ENCODE results near the gene PIP4K2B.
"Not testable (repeated sequence)": the region's sequence is repeated elsewhere in the genome, so short reads cannot be mapped to it uniquely, and the experiment has no call there.

The PIP4K2B gene

GRCh38 chr17:38796451-38797157, 2.8 kb downstream of the PIP4K2B start:
- DNase-seq (ENCODE audit: low spot score in 2 of 2) = no peak
- Mint-ChIP-seq H3K36me3 (ENCODE audit: insufficient read depth) (peaks cover 30% of the 10 kb centered on the region), H3K9me3 (no peaks in the 10 kb centered on the region), H3K27ac (ENCODE audit: low read depth) (no peak overlapping the region), H3K27me3 (no peaks in the 10 kb centered on the region), H3K4me3 (peak overlapping the region; percentile 93), H3K4me1 (peaks cover 44% of the 10 kb centered on the region)
- no peak for ATAC-seq (replicated peaks; ENCODE audit: extremely low read depth, poor library complexity, severe bottlenecking)

- no peak overlapping the region for H3K4me3 Mint-ChIP-seq
- DNase-seq (ENCODE audit: low spot score in 2 of 2) (no peak), ATAC-seq (replicated peaks; ENCODE audit: extremely low read depth, poor library complexity, severe bottlenecking) (no peak)
- H3K27me3 Mint-ChIP-seq = no peaks in the 10 kb centered on the region
- H3K9me3 Mint-ChIP-seq = no peaks in the 10 kb centered on the region
- H3K36me3 Mint-ChIP-seq (ENCODE audit: insufficient read depth) = peaks cover 18% of the 10 kb centered on the region
- H3K27ac Mint-ChIP-seq (ENCODE audit: low read depth) = no peak overlapping the region
- peaks cover 35% of the 10 kb centered on the region for H3K4me1 Mint-ChIP-seq
These were observed 5.1 kb downstream of the PIP4K2B start for GRCh38 chr17:38794221-38794620.

GRCh38 chr17:38791162-38791561, 8.2 kb downstream of the PIP4K2B start:
- Mint-ChIP-seq H3K36me3 (ENCODE audit: insufficient read depth) (peaks cover 15% of the 10 kb centered on the region), H3K27me3 (no peaks in the 10 kb centered on the region), H3K4me1 (peaks cover 15% of the 10 kb centered on the region), H3K4me3 (no peak overlapping the region), H3K27ac (ENCODE audit: low read depth) (no peak overlapping the region), H3K9me3 (no peaks in the 10 kb centered on the region)
- ATAC-seq (replicated peaks; ENCODE audit: extremely low read depth, poor library complexity, severe bottlenecking) (no peak), DNase-seq (ENCODE audit: low spot score in 2 of 2) (no peak)

DNA sequence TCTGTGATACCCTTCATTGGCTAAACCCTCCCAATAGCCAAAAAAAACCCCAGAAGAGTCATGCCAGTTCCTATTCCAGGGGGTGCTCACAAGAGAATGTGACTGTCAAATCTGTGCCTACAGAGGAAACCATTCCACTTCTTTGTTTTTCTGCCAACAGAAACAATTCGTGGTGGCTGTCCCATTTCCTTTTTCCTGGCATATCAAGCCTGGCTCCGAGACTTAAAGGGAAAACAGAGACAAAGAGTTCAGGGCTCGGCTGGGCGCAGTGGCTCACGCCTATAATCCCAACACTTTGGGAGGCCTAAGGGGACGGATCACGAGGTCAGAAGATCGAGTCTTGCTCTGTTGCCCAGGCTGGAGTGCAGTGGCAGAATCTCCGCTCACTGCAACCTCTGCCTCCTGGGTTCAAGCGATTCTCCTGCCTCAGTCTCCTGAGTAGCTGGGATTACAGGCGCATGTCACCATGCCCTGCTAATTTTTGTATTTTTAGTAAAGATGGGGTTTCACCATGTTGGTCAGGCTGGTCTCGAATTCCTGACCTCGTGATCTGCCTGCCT, 9.1 kb downstream of the PIP4K2B start:
- H3K36me3 Mint-ChIP-seq (ENCODE audit: insufficient read depth) = peaks cover 16% of the 10 kb centered on the region

GRCh38 chr17:38789185-38789584, 10.2 kb downstream of the PIP4K2B start:
- no peaks in the 10 kb centered on the region for H3K27me3 Mint-ChIP-seq
- no peaks in the 10 kb centered on the region for H3K9me3 Mint-ChIP-seq
- H3K27ac Mint-ChIP-seq (ENCODE audit: low read depth) = no peak overlapping the region
- H3K4me3 Mint-ChIP-seq = no peak overlapping the region
- no peak for ATAC-seq (replicated peaks; ENCODE audit: extremely low read depth, poor library complexity, severe bottlenecking)
- H3K4me1 Mint-ChIP-seq = peaks cover 11% of the 10 kb centered on the region
- no peak for DNase-seq (ENCODE audit: low spot score in 2 of 2)
- H3K36me3 Mint-ChIP-seq (ENCODE audit: insufficient read depth) = peaks cover 17% of the 10 kb centered on the region

More for the DNA sequence above, 9.1 kb downstream of the PIP4K2B start:
- not testable (repeated sequence) for ATAC-seq (replicated peaks; ENCODE audit: extremely low read depth, poor library complexity, severe bottlenecking); H3K27me3 Mint-ChIP-seq; H3K9me3 Mint-ChIP-seq; H3K27ac Mint-ChIP-seq (ENCODE audit: low read depth); DNase-seq (ENCODE audit: low spot score in 2 of 2); H3K4me3 Mint-ChIP-seq
- H3K4me1 Mint-ChIP-seq = peaks cover 15% of the 10 kb centered on the region

- H3K36me3 Mint-ChIP-seq (ENCODE audit: insufficient read depth) = peaks cover 18% of the 10 kb centered on the region
- not testable (repeated sequence) for H3K9me3 Mint-ChIP-seq; DNase-seq (ENCODE audit: low spot score in 2 of 2); H3K4me3 Mint-ChIP-seq; H3K4me1 Mint-ChIP-seq; H3K27me3 Mint-ChIP-seq; ATAC-seq (replicated peaks; ENCODE audit: extremely low read depth, poor library complexity, severe bottlenecking); H3K27ac Mint-ChIP-seq (ENCODE audit: low read depth)
These were observed 11.4 kb downstream of the PIP4K2B start for GRCh38 chr17:38787999-38788398.

DNA sequence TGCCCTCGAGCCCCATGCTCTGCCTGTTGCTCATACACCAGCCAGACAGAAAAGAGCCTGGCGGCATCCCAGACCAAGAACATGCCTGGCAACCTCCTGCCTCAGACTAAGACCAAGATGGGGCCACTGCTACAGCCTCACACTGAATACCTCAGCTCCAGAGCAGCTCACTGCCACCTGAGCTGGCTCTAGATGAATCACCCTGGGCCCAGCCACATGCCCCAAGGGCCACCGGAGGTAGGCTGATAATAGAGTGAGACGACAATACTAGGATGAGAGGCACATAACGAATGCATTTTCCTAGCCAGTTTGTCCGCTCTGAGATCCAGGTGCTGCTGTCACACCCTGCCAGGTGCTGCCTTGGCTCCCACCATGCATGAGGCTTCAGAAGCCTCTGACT, 13.0 kb downstream of the PIP4K2B start:
- Mint-ChIP-seq H3K36me3 (ENCODE audit: insufficient read depth) (peaks cover 18% of the 10 kb centered on the region), H3K27me3 (no peaks in the 10 kb centered on the region), H3K4me1 (peaks cover 7% of the 10 kb centered on the region), H3K27ac (ENCODE audit: low read depth) (no peak overlapping the region), H3K9me3 (no peaks in the 10 kb centered on the region), H3K4me3 (no peak overlapping the region)
- DNase-seq (ENCODE audit: low spot score in 2 of 2) = no peak
- no peak for ATAC-seq (replicated peaks; ENCODE audit: extremely low read depth, poor library complexity, severe bottlenecking)

- Mint-ChIP-seq H3K27me3 (no peaks in the 10 kb centered on the region), H3K4me1 (peaks cover 7% of the 10 kb centered on the region), H3K9me3 (no peaks in the 10 kb centered on the region), H3K4me3 (no peak overlapping the region), H3K27ac (ENCODE audit: low read depth) (no peak overlapping the region), H3K36me3 (ENCODE audit: insufficient read depth) (peaks cover 26% of the 10 kb centered on the region)
- ATAC-seq (replicated peaks; ENCODE audit: extremely low read depth, poor library complexity, severe bottlenecking) = no peak
- DNase-seq (ENCODE audit: low spot score in 2 of 2) = no peak
These were observed 16.1 kb downstream of the PIP4K2B start for GRCh38 chr17:38783227-38783626.

DNA sequence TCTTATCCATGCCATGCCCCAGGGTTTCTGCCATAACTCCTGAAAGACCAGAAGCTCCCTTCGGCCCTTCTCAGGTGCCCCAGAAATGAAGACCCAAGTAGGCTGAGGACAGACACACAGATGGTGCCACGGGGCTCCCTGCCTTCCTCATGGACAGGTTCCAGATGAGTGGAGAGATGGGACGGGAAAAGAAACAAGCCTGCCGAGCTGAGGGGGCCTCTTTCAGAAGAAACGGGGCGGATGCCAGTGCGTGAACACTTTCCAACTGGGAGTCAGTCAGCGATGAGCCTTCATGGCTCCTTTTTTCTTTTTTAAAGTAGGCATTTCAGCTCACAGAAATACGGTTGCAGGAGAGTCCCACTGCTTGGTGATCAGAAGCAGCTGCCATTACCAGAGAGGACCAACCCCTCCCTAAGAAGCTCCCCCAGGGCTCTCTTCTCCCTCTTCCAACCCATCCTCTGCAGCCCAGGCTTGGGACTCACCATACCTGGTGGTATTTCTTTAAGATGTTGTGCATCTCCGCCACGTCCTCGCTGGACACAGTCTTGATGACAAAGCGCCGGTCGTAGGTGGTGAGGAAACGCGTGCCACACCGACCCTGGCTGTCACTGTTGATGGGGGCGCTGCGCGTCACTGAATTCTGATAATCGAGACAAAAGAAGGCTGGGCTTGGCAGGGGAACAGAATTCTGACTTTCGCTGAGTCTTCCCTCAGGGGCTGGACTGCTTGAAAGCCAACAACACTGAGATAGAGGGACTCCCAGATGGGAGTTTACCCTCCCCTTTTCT, 19.2 kb downstream of the PIP4K2B start:
- no peak overlapping the region for H3K27ac Mint-ChIP-seq (ENCODE audit: low read depth)

GRCh38 chr17:38777641-38778250, 21.6 kb downstream of the PIP4K2B start:
- Mint-ChIP-seq H3K27me3 (no peaks in the 10 kb centered on the region), H3K9me3 (no peaks in the 10 kb centered on the region), H3K4me3 (no peak overlapping the region), H3K4me1 (no peaks in the 10 kb centered on the region), H3K36me3 (ENCODE audit: insufficient read depth) (peaks cover 31% of the 10 kb centered on the region), H3K27ac (ENCODE audit: low read depth) (no peak overlapping the region)
- ATAC-seq (replicated peaks; ENCODE audit: extremely low read depth, poor library complexity, severe bottlenecking) (no peak), DNase-seq (ENCODE audit: low spot score in 2 of 2) (no peak)

More for the DNA sequence above, 19.2 kb downstream of the PIP4K2B start:
- no peaks in the 10 kb centered on the region for H3K4me1 Mint-ChIP-seq
- no peak for ATAC-seq (replicated peaks; ENCODE audit: extremely low read depth, poor library complexity, severe bottlenecking)
- no peaks in the 10 kb centered on the region for H3K27me3 Mint-ChIP-seq
- no peaks in the 10 kb centered on the region for H3K9me3 Mint-ChIP-seq
- no peak for DNase-seq (ENCODE audit: low spot score in 2 of 2)
- H3K36me3 Mint-ChIP-seq (ENCODE audit: insufficient read depth) = peaks cover 30% of the 10 kb centered on the region
- H3K4me3 Mint-ChIP-seq = no peak overlapping the region

GRCh38 chr17:38773258-38773657, 26.1 kb downstream of the PIP4K2B start:
- Mint-ChIP-seq H3K4me3 (no peak overlapping the region), H3K9me3 (no peaks in the 10 kb centered on the region), H3K36me3 (ENCODE audit: insufficient read depth) (peaks cover 30% of the 10 kb centered on the region), H3K27ac (ENCODE audit: low read depth) (no peak overlapping the region), H3K27me3 (no peaks in the 10 kb centered on the region), H3K4me1 (no peaks in the 10 kb centered on the region)
- ATAC-seq (replicated peaks; ENCODE audit: extremely low read depth, poor library complexity, severe bottlenecking) (no peak), DNase-seq (ENCODE audit: low spot score in 2 of 2) (no peak)

- H3K4me1 Mint-ChIP-seq = no peaks in the 10 kb centered on the region
- DNase-seq (ENCODE audit: low spot score in 2 of 2) (no peak), ATAC-seq (replicated peaks; ENCODE audit: extremely low read depth, poor library complexity, severe bottlenecking) (no peak)
- no peak overlapping the region for H3K4me3 Mint-ChIP-seq
- no peaks in the 10 kb centered on the region for H3K27me3 Mint-ChIP-seq
- H3K36me3 Mint-ChIP-seq (ENCODE audit: insufficient read depth) = peaks cover 48% of the 10 kb centered on the region
- H3K27ac Mint-ChIP-seq (ENCODE audit: low read depth) = no peak overlapping the region
- H3K9me3 Mint-ChIP-seq = no peaks in the 10 kb centered on the region
These were observed 30.9 kb downstream of the PIP4K2B start for GRCh38 chr17:38768417-38768816.
